Measurements from ENCODE around the gene NRK. TPM values are rescaled to one million over a fixed set of nuclear protein-coding genes. Genes with fewer than 3 reads are reported as not detected.

NRK gene
- total RNA-seq, 2 experiments from 2014 or later = not detected

DNA sequence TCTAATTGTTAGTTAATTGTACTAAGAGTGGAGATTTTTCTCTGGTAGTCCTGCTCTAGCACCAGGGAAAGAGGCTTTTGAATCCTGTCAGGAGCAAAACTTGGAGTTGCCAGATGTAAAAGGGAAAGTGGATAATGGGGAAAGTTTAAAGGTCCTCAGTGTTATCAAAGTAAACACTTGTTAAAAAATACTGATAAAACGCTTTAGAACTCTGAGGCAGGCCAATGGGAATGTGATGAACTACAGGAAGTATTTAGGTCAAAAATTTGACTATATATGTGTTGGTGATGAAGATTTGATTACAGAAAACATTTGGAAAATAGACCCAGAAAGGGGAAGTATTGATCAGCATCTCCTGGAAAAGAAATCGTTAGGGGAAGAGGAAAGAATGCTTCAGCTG, 183.3 kb downstream of the NRK start:
- no peaks in the 10 kb centered on the region for H3K27me3 Mint-ChIP-seq
- no peak for ATAC-seq
- H3K4me3 Mint-ChIP-seq = no peak overlapping the region
- no peak overlapping the region for H3K27ac Mint-ChIP-seq
- peaks cover 2% of the 10 kb centered on the region for H3K9me3 Mint-ChIP-seq (ENCODE audit: low read depth)
- ChIA-PET CTCF (no interaction called here), POLR2A (no interaction called here)
- DNase-seq = no peak
- intact Hi-C loops (cut with DNase I, micrococcal nuclease) = no loop called here
- no peaks in the 10 kb centered on the region for H3K36me3 Mint-ChIP-seq (ENCODE audit: low read depth)
- no peaks in the 10 kb centered on the region for H3K4me1 Mint-ChIP-seq

DNA sequence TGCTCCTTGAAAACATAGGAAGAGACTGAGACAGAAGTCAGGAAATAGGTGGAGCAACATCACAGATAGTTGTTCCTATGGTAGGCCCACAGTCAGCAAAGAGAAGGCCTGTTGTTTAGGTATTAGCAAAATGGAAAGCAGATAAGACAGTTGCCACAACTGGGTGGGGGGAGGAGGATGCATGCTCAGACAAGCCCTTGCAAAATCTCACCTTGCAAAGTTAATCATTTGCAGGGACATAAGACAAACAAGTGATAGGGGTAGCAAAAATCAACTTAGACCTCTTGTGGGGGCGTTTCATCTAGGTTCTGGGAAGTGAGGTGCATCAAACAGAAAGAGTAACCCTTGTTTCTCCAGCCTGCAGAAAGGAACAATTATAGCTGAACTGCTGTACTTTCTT, 185.5 kb downstream of the NRK start:
- CTCF ChIA-PET = no interaction called here
- H3K27me3 Mint-ChIP-seq = no peaks in the 10 kb centered on the region
- no peak overlapping the region for H3K4me3 Mint-ChIP-seq

More for the DNA sequence above, 185.5 kb downstream of the NRK start:
- POLR2A ChIA-PET = no interaction called here
- intact Hi-C loops (cut with DNase I, micrococcal nuclease) = no loop called here
- Mint-ChIP-seq H3K36me3 (ENCODE audit: low read depth) (no peaks in the 10 kb centered on the region), H3K9me3 (ENCODE audit: low read depth) (no peaks in the 10 kb centered on the region), H3K27ac (no peak overlapping the region), H3K4me1 (no peaks in the 10 kb centered on the region)
- ATAC-seq (no peak), DNase-seq (no peak)

Other genes with a start within 250 kb of the NRK start
- not detected for gene SERPINA7, start 216.2 kb downstream of the NRK start, total RNA-seq